Loucy (cell line): ENCODE measurements around the gene TMEM200B.

ENCODE experiments used
- H2AFZ ChIP-seq: fragments of 200-600 bp; sonication (generic); 2 replicates; pipeline ENCODE4 v1.6.0; 2016; ENCODE audit warnings: antibody characterized with exemption, mild to moderate bottlenecking, low read length, moderate library complexity
- H3F3A ChIP-seq: fragments of 200-600 bp; 2 replicates; pipeline ENCODE4 v1.6.0; 2016; ENCODE audit warnings: antibody characterized with exemption, low read depth, mild to moderate bottlenecking
- H3K27me3 ChIP-seq: fragments of 200-600 bp; sonication (generic); 2 replicates; pipeline ENCODE4 v1.6.1; 2014; ENCODE audit warnings: low read length, mild to moderate bottlenecking; ENCODE audit not compliant: insufficient read depth, poor library complexity, severe bottlenecking
- H3K36me3 ChIP-seq: fragments of 200-600 bp; sonication (generic); 2 replicates; pipeline ENCODE4 v1.6.1; 2016; ENCODE audit warnings: low read length; ENCODE audit not compliant: insufficient read depth
- H3K4me1 ChIP-seq: fragments of 200-600 bp; sonication (generic); 2 replicates; pipeline ENCODE4 v1.5.1; 2014; ENCODE audit warnings: low read length, mild to moderate bottlenecking; ENCODE audit not compliant: insufficient read depth, poor library complexity, severe bottlenecking
- H3K4me2 ChIP-seq: fragments of 200-600 bp; sonication (generic); 2 replicates; pipeline ENCODE4 v1.6.0; 2014; ENCODE audit warnings: antibody characterized with exemption, low read length, low read depth, mild to moderate bottlenecking; ENCODE audit not compliant: poor library complexity, severe bottlenecking
- H3K4me3 ChIP-seq: fragments of 200-600 bp; sonication (generic); 2 replicates; pipeline ENCODE4 v1.5.1; 2014; ENCODE audit warnings: low read length, mild to moderate bottlenecking, mixed read lengths; ENCODE audit not compliant: poor library complexity, severe bottlenecking
- H3K79me2 ChIP-seq: fragments of 200-600 bp; sonication (generic); 2 replicates; pipeline ENCODE4 v1.6.1; 2014; ENCODE audit warnings: low read length; ENCODE audit not compliant: insufficient read depth
- H3K9ac ChIP-seq: fragments of 200-600 bp; sonication (generic); 2 replicates; pipeline ENCODE4 v1.6.0; 2014; ENCODE audit warnings: mild to moderate bottlenecking, low read depth, low read length, moderate library complexity; ENCODE audit not compliant: poor library complexity, severe bottlenecking
- H3K9me2 ChIP-seq: fragments of 200-600 bp; sonication (generic); replicated peaks from 2 replicates; pipeline ENCODE4 v1.6.1; 2016; ENCODE audit warnings: low read depth, low read length, mixed read lengths
- H3K9me3 ChIP-seq: fragments of 200-600 bp; sonication (generic); 2 replicates; pipeline ENCODE4 v1.6.1; 2014; ENCODE audit warnings: mild to moderate bottlenecking, antibody characterized with exemption, low read length, low read depth; ENCODE audit not compliant: insufficient read depth
- H4K20me1 ChIP-seq: fragments of 200-600 bp; sonication (generic); 2 replicates; pipeline ENCODE4 v1.6.0; 2014; ENCODE audit warnings: antibody characterized with exemption, low read length, mild to moderate bottlenecking; ENCODE audit not compliant: insufficient read depth, poor library complexity, severe bottlenecking
- CTCF ChIP-seq: fragments of 200-600 bp; sonication (generic); conservative IDR thresholded peaks from 2 replicates; pipeline ENCODE4 v1.5.1; 2014; ENCODE audit warnings: mild to moderate bottlenecking, antibody characterized with exemption, low read length
- EZH2phosphoT487 ChIP-seq: fragments of 200-600 bp; IDR thresholded peaks from 2 replicates; pipeline ENCODE4 v1.6.1; 2018; ENCODE audit warnings: antibody characterized with exemption, mild to moderate bottlenecking, moderate library complexity, borderline replicate concordance

TMEM200B gene

GRCh38 chr1:29124366-29125236 is 898 bp upstream of the TMEM200B start:
- Histone ChIP-seq H4K20me1 (no peaks in the 10 kb centered on the region), H3K9me3 (no peaks in the 10 kb centered on the region), H3K9me2 (no peaks in the 10 kb centered on the region), H3K4me3 (peak overlapping the region; percentile 72), H2AFZ (peak overlapping the region; percentile 93; the same call in 1 of the 2 replicates), H3F3A (no peaks in the 10 kb centered on the region), H3K4me2 (peak overlapping the region; percentile 65), H3K27me3 (no peaks in the 10 kb centered on the region), H3K36me3 (no peaks in the 10 kb centered on the region), H3K9ac (peak overlapping the region; percentile 67), H3K4me1 (no peaks in the 10 kb centered on the region), H3K79me2 (no peaks in the 10 kb centered on the region)
- no peak for TF ChIP-seq CTCF
- no peak for TF ChIP-seq EZH2phosphoT487

- Histone ChIP-seq H3F3A (no peaks in the 10 kb centered on the region), H3K9ac (no peak overlapping the region), H4K20me1 (no peaks in the 10 kb centered on the region), H3K9me3 (no peaks in the 10 kb centered on the region), H3K27me3 (no peaks in the 10 kb centered on the region), H3K4me3 (no peak overlapping the region), H2AFZ (no peak overlapping the region), H3K79me2 (no peaks in the 10 kb centered on the region), H3K36me3 (no peaks in the 10 kb centered on the region; the same call in 1 of the 2 replicates), H3K4me1 (no peaks in the 10 kb centered on the region), H3K9me2 (no peaks in the 10 kb centered on the region), H3K4me2 (no peak overlapping the region)
- TF ChIP-seq EZH2phosphoT487 (no peak), CTCF (no peak)
Observed at GRCh38 chr1:29123053-29123886, 433 bp downstream of the TMEM200B start.

GRCh38 chr1:29122682-29123052 is 1.0 kb downstream of the TMEM200B start:
- peaks cover 3% of the 10 kb centered on the region; the same call in 1 of the 2 replicates for H3K36me3 ChIP-seq
- no peak overlapping the region for H3K9ac ChIP-seq
- no peaks in the 10 kb centered on the region for H4K20me1 ChIP-seq
- H3K9me3 ChIP-seq, result no peaks in the 10 kb centered on the region
- no peak overlapping the region for H3K4me2 ChIP-seq
- H3K4me3 ChIP-seq, result no peak overlapping the region
- no peak overlapping the region for H2AFZ ChIP-seq
- H3K27me3 ChIP-seq, result no peaks in the 10 kb centered on the region
- H3K9me2 ChIP-seq, result no peaks in the 10 kb centered on the region
- H3F3A ChIP-seq, result no peaks in the 10 kb centered on the region
- H3K4me1 ChIP-seq, result no peaks in the 10 kb centered on the region
- H3K79me2 ChIP-seq, result no peaks in the 10 kb centered on the region
- TF ChIP-seq EZH2phosphoT487, result no peak
- no peak for TF ChIP-seq CTCF
